Esophagus squamous epithelium (tissue), 5 donors: ENCODE measurements around the gene HRK. TPM values are rescaled to one million over a fixed set of nuclear protein-coding genes. Genes with fewer than 3 reads are reported as not detected.
A peak's percentile ranks its signal among the peaks of the same experiment; 100 is the strongest.

Experiments used
- DNase-seq: peaks from one replicate; lab custom pipeline; 2025; lab: John Stamatoyannopoulos, UW
- H3K27ac ChIP-seq, 4 donors: fragments of 200-600 bp; sonication (generic); one replicate each; pipeline ENCODE4 v1.5.1; 2016 to 2019; ENCODE audit warnings: mild to moderate bottlenecking in 1 of 4
- H3K27me3 ChIP-seq, 4 donors: fragments of 200-600 bp; sonication (generic); 1 replicate in 3 of 4; 2 replicates in 1 of 4; pipeline versions ENCODE4 v1.5.1 to v1.6.0; 2017 to 2021; ENCODE audit warnings: antibody characterized with exemption in 1 of 4
- H3K36me3 ChIP-seq, 3 donors: fragments of 200-600 bp; sonication (generic); one replicate each; pipeline ENCODE4 v1.5.1; 2016 to 2019
- H3K4me1 ChIP-seq, 3 donors: fragments of 200-600 bp; sonication (generic); one replicate each; pipeline ENCODE4 v1.5.1; 2017 to 2019
- H3K4me3 ChIP-seq, 4 donors: fragments of 200-600 bp; sonication (generic); 1 replicate in 3 of 4; 2 replicates in 1 of 4; pipeline ENCODE4 v1.5.1; 2016 to 2019; ENCODE audit warnings: mild to moderate bottlenecking in 2 of 4, moderate library complexity in 1 of 4
- H3K9me3 ChIP-seq, 3 donors: fragments of 200-600 bp; sonication (generic); one replicate each; pipeline ENCODE4 v1.5.1; 2016 to 2019
- POLR2A ChIP-seq, 4 donors: fragments of 450-650 bp; IDR thresholded peaks; one replicate each; pipeline ENCODE4 v1.6.1; 2017; ENCODE audit warnings: antibody characterized with exemption in 4 of 4, mild to moderate bottlenecking in 4 of 4, moderate library complexity in 3 of 4
- WGBS, 2 donors: methylation state at CpG; one replicate each; pipeline ENCODE4 v1.1.5; 2018; 5-methylcytosine and 5-hydroxymethylcytosine counted together
- intact Hi-C: fragments of 100-400 bp; cut with DNase I; formaldehyde crosslinking; loops from one replicate; pipeline ENCODE4 v1.15.0; 2022
- total RNA-seq, 4 donors: library from RNA; depleted of rRNA; stranded (reverse); fragments of >200 nt; gene quantifications; one replicate each; pipeline ENCODE4 v1.1.0, GENCODE V29; 2016
- TF ChIP-seq, protein P1 (sequence below), 6 experiments: fragments of 450-650 bp in 4 of 6; fragments of 200-600 bp in 2 of 6; sonication (generic) in 2 of 6; IDR thresholded peaks; one replicate each; pipeline ENCODE4 v1.5.1; 2016 to 2019; ENCODE audit warnings: antibody characterized with exemption in 6 of 6, mild to moderate bottlenecking in 4 of 6, moderate library complexity in 4 of 6
- donor health status: DM: yes; HTN: yes; CAD: no.

Gene HRK
- total RNA-seq, 4 donors from 2014 or later, result 0.19 to 1.00 (median 0.25) TPM

DNA sequence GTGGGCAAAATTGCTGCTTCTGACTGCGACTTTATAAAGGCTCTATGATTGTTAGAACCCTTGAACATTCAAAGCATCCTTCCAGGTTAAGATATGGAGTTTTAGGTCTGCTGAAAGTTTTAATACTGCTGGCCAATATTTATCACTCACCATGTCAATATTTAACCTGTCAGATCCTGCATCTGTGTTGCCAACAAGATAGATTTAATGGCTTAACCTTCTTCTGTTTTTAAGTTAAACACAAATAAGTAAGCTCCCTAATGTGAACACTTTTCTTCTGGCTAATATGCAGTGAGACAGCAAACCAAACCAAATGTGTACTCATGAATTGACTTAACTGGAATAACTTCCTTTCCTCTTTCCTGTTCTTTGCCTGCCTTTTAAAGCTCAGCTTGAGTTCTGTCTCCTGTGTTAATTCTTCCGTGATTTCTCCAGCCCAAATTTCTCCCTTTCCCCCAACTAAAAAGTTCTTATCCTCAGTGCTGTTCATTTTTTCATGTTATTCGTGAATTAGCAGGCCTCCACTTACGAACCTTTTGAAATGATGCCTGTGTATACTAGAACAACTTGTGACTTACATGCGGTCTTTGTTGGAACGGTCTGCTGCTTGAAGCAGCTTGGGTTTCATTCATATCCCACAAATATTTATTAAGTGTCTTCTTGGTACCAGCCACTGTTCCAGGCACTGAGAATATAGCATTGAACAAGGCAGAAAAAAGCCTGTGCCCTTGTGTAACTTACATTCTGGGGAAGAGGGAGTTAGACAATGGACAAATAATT is 38.7 kb upstream of the HRK start:
- no peak overlapping the region for H3K4me3 ChIP-seq
- no peak for DNase-seq
- 66 to 80% methylated on average over 6 of the region's 6 CpGs for WGBS, 2 donors
- intact Hi-C loops, result no loop called here
- H3K4me1 ChIP-seq, result peaks cover 4 to 53% (median 4%) of the 10 kb centered on the region in 3 donors
- H3K27ac ChIP-seq, result peak overlapping the region in 1 of 4 donors; percentile 34
- no peaks in the 10 kb centered on the region for H3K9me3 ChIP-seq
- H3K27me3 ChIP-seq, result no peaks in the 10 kb centered on the region
- H3K36me3 ChIP-seq, result no peaks in the 10 kb centered on the region
- TF ChIP-seq, protein P1, sequence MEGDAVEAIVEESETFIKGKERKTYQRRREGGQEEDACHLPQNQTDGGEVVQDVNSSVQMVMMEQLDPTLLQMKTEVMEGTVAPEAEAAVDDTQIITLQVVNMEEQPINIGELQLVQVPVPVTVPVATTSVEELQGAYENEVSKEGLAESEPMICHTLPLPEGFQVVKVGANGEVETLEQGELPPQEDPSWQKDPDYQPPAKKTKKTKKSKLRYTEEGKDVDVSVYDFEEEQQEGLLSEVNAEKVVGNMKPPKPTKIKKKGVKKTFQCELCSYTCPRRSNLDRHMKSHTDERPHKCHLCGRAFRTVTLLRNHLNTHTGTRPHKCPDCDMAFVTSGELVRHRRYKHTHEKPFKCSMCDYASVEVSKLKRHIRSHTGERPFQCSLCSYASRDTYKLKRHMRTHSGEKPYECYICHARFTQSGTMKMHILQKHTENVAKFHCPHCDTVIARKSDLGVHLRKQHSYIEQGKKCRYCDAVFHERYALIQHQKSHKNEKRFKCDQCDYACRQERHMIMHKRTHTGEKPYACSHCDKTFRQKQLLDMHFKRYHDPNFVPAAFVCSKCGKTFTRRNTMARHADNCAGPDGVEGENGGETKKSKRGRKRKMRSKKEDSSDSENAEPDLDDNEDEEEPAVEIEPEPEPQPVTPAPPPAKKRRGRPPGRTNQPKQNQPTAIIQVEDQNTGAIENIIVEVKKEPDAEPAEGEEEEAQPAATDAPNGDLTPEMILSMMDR (IDR thresholded peaks at IDR 0.05), result no peak
- TF ChIP-seq POLR2A (IDR thresholded peaks at IDR 0.05), result no peak

GRCh38 chr12:116919247-116919661 is 38.0 kb upstream of the HRK start:
- no peak for DNase-seq
- Histone ChIP-seq H3K4me3 (no peak overlapping the region), H3K4me1 (peaks cover 4 to 52% (median 4%) of the 10 kb centered on the region in 3 donors), H3K9me3 (no peaks in the 10 kb centered on the region), H3K27ac (no peak overlapping the region), H3K36me3 (no peaks in the 10 kb centered on the region), H3K27me3 (no peaks in the 10 kb centered on the region)
- TF ChIP-seq, protein P1 (IDR thresholded peaks at IDR 0.05), result no peak
- TF ChIP-seq POLR2A (IDR thresholded peaks at IDR 0.05), result no peak
- 42 to 62% methylated on average over 4 of the region's 4 CpGs for WGBS, 2 donors
- intact Hi-C loops, result no loop called here

DNA sequence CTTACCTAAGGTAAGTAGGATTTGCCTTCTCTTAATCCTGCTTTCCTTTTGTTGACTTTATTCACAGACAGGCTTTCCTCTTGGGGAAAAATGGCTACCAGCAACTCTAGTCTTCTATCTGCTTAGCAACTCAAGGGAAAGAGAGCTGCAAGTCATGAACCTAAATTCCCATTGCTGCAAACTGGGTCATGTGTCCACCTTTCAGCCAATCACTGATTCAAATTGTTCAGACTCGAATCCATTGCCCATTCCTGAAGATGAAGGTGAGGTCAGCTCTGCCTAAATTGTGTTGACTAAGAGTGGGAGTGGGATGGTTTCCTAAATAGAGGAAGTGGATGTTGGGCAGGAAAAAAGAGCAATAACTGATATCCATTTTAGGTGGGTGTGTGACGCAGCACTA is 37.2 kb upstream of the HRK start:
- no peaks in the 10 kb centered on the region for H3K9me3 ChIP-seq
- H3K27ac ChIP-seq, result no peak overlapping the region
- peaks cover 4 to 52% (median 4%) of the 10 kb centered on the region in 3 donors for H3K4me1 ChIP-seq
- intact Hi-C loops, result no loop called here
- no peak overlapping the region for H3K4me3 ChIP-seq
- no peak for DNase-seq
- 80 to 100% methylated on average over 2 of the region's 2 CpGs for WGBS, 2 donors
- H3K27me3 ChIP-seq, result no peaks in the 10 kb centered on the region
- H3K36me3 ChIP-seq, result no peaks in the 10 kb centered on the region
- no peak for TF ChIP-seq POLR2A (IDR thresholded peaks at IDR 0.05)
- TF ChIP-seq, protein P1 (IDR thresholded peaks at IDR 0.05), result no peak

- H3K9me3 ChIP-seq, result no peaks in the 10 kb centered on the region
- H3K27me3 ChIP-seq, result no peaks in the 10 kb centered on the region
- no peak overlapping the region for H3K4me3 ChIP-seq
- DNase-seq, result no peak
- TF ChIP-seq, protein P1 (IDR thresholded peaks at IDR 0.05), result peak in 2 of 6 experiments; percentile 11 to 47
- TF ChIP-seq POLR2A (IDR thresholded peaks at IDR 0.05), result no peak
- 38 to 56% methylated on average over 5 of the region's 5 CpGs for whole genome bisulfite sequencing, 2 donors
- H3K27ac ChIP-seq, result peak overlapping the region in 3 of 4 donors; percentile 41 to 48 (median 43)
- no peaks in the 10 kb centered on the region for H3K36me3 ChIP-seq
- intact Hi-C loops, result no loop called here
- peaks cover 4 to 57% (median 8%) of the 10 kb centered on the region in 3 donors for H3K4me1 ChIP-seq
These were observed 35.5 kb upstream of the HRK start for GRCh38 chr12:116916714-116917114.

- H3K27me3 ChIP-seq, result no peaks in the 10 kb centered on the region
- H3K4me3 ChIP-seq, result no peak overlapping the region
- H3K36me3 ChIP-seq, result no peaks in the 10 kb centered on the region
- intact Hi-C loops, result no loop called here
- TF ChIP-seq, protein P1 (IDR thresholded peaks at IDR 0.05), result no peak
- TF ChIP-seq POLR2A (IDR thresholded peaks at IDR 0.05), result no peak
- H3K27ac ChIP-seq, result peak overlapping the region; percentile 22 to 48 (median 46)
- no peaks in the 10 kb centered on the region for H3K9me3 ChIP-seq
- peaks cover 4 to 62% (median 12%) of the 10 kb centered on the region in 3 donors for H3K4me1 ChIP-seq
- no peak for DNase-seq
These were observed 34.9 kb upstream of the HRK start for GRCh38 chr12:116916122-116916521.
